Ishikawa (cell line): Measurements from ENCODE around the gene EXOC4.

ENCODE experiments used
- CEBPB ChIP-seq: IDR thresholded peaks from 2 replicates; pipeline ENCODE4 v1.6.1; 2012
- CREB1 ChIP-seq: IDR thresholded peaks from 2 replicates; pipeline ENCODE4 v1.6.1; 2012; ENCODE audit warnings: low read depth
- EGR1 ChIP-seq: IDR thresholded peaks from 2 replicates; pipeline ENCODE4 v1.6.1; 2012
- EP300 ChIP-seq: IDR thresholded peaks from 2 replicates; pipeline ENCODE4 v1.6.1; 2012; ENCODE audit warnings: borderline replicate concordance
- FOXM1 ChIP-seq: IDR thresholded peaks from 2 replicates; pipeline ENCODE4 v1.6.1; 2012; ENCODE audit warnings: low read depth, borderline replicate concordance
- NFIC ChIP-seq: IDR thresholded peaks from 2 replicates; pipeline ENCODE4 v1.6.1; 2012
- RAD21 ChIP-seq: IDR thresholded peaks from 2 replicates; pipeline ENCODE4 v1.6.1; 2012; ENCODE audit warnings: low read depth
- TAF1 ChIP-seq: IDR thresholded peaks from 2 replicates; pipeline ENCODE4 v1.6.1; 2012; ENCODE audit warnings: low read depth, mild to moderate bottlenecking
- TCF12 ChIP-seq: IDR thresholded peaks from 2 replicates; pipeline ENCODE4 v1.6.1; 2012; ENCODE audit warnings: low read depth
- TEAD4 ChIP-seq: IDR thresholded peaks from 2 replicates; pipeline ENCODE4 v1.6.1; 2012
- YY1 ChIP-seq: IDR thresholded peaks from 2 replicates; pipeline ENCODE4 v1.6.1; 2012; ENCODE audit warnings: low read depth
- ZBTB7A ChIP-seq: IDR thresholded peaks from 2 replicates; pipeline ENCODE4 v1.6.1; 2012; ENCODE audit warnings: low read depth
- TF ChIP-seq, protein P1 (sequence below): IDR thresholded peaks from 2 replicates; pipeline ENCODE4 v1.6.1; 2012; ENCODE audit warnings: low read depth, mild to moderate bottlenecking
- TF ChIP-seq, protein P2 (sequence below): IDR thresholded peaks from 2 replicates; pipeline ENCODE4 v1.6.1; 2012

DNA sequence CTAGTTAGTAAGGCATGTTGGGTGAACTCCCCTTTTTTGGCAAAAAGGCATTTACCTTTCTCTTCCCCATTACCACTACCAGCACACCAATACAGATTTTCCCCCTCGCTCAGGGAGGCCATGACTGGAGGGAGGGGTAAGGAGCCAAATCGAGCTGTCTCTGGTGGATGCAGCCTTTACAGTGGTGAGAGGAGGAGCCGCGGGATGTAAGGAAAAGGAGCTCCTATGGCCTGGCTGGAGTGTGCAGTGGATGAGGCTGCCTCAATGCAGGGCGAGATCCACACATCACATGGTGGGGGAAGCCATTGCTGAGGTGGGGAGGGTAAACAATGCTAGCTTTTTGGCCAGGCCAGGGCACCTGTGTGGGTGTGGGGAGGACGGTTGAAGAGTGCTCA lies 416.2 kb downstream of the EXOC4 start:
- TF ChIP-seq CREB1 (no peak), FOXM1 (no peak), YY1 (no peak), RAD21 (no peak), EGR1 (no peak), TEAD4 (no peak), TAF1 (no peak), ZBTB7A (no peak), EP300 (no peak), CEBPB (no peak), TCF12 (no peak), NFIC (no peak)
- TF ChIP-seq, protein P1, sequence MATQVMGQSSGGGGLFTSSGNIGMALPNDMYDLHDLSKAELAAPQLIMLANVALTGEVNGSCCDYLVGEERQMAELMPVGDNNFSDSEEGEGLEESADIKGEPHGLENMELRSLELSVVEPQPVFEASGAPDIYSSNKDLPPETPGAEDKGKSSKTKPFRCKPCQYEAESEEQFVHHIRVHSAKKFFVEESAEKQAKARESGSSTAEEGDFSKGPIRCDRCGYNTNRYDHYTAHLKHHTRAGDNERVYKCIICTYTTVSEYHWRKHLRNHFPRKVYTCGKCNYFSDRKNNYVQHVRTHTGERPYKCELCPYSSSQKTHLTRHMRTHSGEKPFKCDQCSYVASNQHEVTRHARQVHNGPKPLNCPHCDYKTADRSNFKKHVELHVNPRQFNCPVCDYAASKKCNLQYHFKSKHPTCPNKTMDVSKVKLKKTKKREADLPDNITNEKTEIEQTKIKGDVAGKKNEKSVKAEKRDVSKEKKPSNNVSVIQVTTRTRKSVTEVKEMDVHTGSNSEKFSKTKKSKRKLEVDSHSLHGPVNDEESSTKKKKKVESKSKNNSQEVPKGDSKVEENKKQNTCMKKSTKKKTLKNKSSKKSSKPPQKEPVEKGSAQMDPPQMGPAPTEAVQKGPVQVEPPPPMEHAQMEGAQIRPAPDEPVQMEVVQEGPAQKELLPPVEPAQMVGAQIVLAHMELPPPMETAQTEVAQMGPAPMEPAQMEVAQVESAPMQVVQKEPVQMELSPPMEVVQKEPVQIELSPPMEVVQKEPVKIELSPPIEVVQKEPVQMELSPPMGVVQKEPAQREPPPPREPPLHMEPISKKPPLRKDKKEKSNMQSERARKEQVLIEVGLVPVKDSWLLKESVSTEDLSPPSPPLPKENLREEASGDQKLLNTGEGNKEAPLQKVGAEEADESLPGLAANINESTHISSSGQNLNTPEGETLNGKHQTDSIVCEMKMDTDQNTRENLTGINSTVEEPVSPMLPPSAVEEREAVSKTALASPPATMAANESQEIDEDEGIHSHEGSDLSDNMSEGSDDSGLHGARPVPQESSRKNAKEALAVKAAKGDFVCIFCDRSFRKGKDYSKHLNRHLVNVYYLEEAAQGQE: no peak
- TF ChIP-seq, protein P2, sequence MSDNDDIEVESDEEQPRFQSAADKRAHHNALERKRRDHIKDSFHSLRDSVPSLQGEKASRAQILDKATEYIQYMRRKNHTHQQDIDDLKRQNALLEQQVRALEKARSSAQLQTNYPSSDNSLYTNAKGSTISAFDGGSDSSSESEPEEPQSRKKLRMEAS: no peak
